Nephron (organoid): ENCODE data around the gene VPS37C.

Source experiments
- H3K27ac Mint-ChIP-seq, 3 experiments: 2 replicates each; pipeline ENCODE4 v1.8.0; 2020; ENCODE audit warnings: mixed read lengths in 3 of 3, mild to moderate bottlenecking in 2 of 3, moderate library complexity in 1 of 3
- H3K27me3 Mint-ChIP-seq: 2 replicates; pipeline ENCODE4 v1.8.0; 2021; ENCODE audit warnings: low read depth, mild to moderate bottlenecking, moderate library complexity, mixed read lengths
- H3K36me3 Mint-ChIP-seq: 2 replicates; pipeline ENCODE4 v1.8.0; 2020; ENCODE audit warnings: low read depth, mixed read lengths
- H3K4me1 Mint-ChIP-seq: 2 replicates; pipeline ENCODE4 v1.8.0; 2020; ENCODE audit warnings: mixed read lengths
- H3K4me3 Mint-ChIP-seq, 3 experiments: 2 replicates each; pipeline ENCODE4 v1.8.0; 2020; ENCODE audit warnings: mild to moderate bottlenecking in 3 of 3, mixed read lengths in 3 of 3, moderate library complexity in 2 of 3
- H3K9me3 Mint-ChIP-seq: 2 replicates; pipeline ENCODE4 v1.8.0; 2020; ENCODE audit warnings: mixed read lengths
- CTCF ChIP-seq, 3 experiments: fragments of 200-600 bp; sonication (generic); IDR thresholded peaks; one replicate each; pipeline ENCODE4 v1.5.0; 2021; ENCODE audit warnings: antibody characterized with exemption in 3 of 3; ENCODE audit not compliant: unreplicated experiment in 3 of 3

VPS37C gene

GRCh38 chr11:61107888-61108287, 53.3 kb downstream of the VPS37C start:
- H3K4me1 Mint-ChIP-seq: peaks cover 26% of the 10 kb centered on the region
- no peaks in the 10 kb centered on the region for H3K36me3 Mint-ChIP-seq
- H3K4me3 Mint-ChIP-seq: no peak overlapping the region
- no peak overlapping the region for H3K27ac Mint-ChIP-seq
- no peaks in the 10 kb centered on the region for H3K9me3 Mint-ChIP-seq
- no peaks in the 10 kb centered on the region for H3K27me3 Mint-ChIP-seq
- no peak for TF ChIP-seq CTCF (IDR thresholded peaks at IDR 0.05; ENCODE audit: unreplicated experiment in 3 of 3)

- Mint-ChIP-seq H3K4me1 (peaks cover 25% of the 10 kb centered on the region), H3K27me3 (no peaks in the 10 kb centered on the region), H3K36me3 (no peaks in the 10 kb centered on the region), H3K4me3 (no peak overlapping the region), H3K27ac (no peak overlapping the region), H3K9me3 (no peaks in the 10 kb centered on the region)
- no peak for TF ChIP-seq CTCF (IDR thresholded peaks at IDR 0.05; ENCODE audit: unreplicated experiment in 3 of 3)
Observed at GRCh38 chr11:61106894-61107470, 54.2 kb downstream of the VPS37C start.

- no peak for TF ChIP-seq CTCF (IDR thresholded peaks at IDR 0.05; ENCODE audit: unreplicated experiment in 3 of 3)
- peaks cover 25% of the 10 kb centered on the region for H3K4me1 Mint-ChIP-seq
- no peak overlapping the region for H3K27ac Mint-ChIP-seq
- no peaks in the 10 kb centered on the region for H3K9me3 Mint-ChIP-seq
- no peaks in the 10 kb centered on the region for H3K36me3 Mint-ChIP-seq
- no peak overlapping the region for H3K4me3 Mint-ChIP-seq
- no peaks in the 10 kb centered on the region for H3K27me3 Mint-ChIP-seq
Observed at GRCh38 chr11:61106296-61106695, 54.9 kb downstream of the VPS37C start.

GRCh38 chr11:61104963-61105362, 56.3 kb downstream of the VPS37C start:
- TF ChIP-seq CTCF (IDR thresholded peaks at IDR 0.05; ENCODE audit: unreplicated experiment in 3 of 3): no peak
- Mint-ChIP-seq H3K9me3 (no peaks in the 10 kb centered on the region), H3K36me3 (no peaks in the 10 kb centered on the region), H3K4me1 (peaks cover 15% of the 10 kb centered on the region), H3K27me3 (no peaks in the 10 kb centered on the region), H3K27ac (no peak overlapping the region), H3K4me3 (no peak overlapping the region)

GRCh38 chr11:61103851-61104423, 57.3 kb downstream of the VPS37C start:
- H3K9me3 Mint-ChIP-seq: no peaks in the 10 kb centered on the region
- no peak overlapping the region for H3K4me3 Mint-ChIP-seq
- H3K27me3 Mint-ChIP-seq: no peaks in the 10 kb centered on the region
- H3K4me1 Mint-ChIP-seq: peaks cover 5% of the 10 kb centered on the region
- H3K36me3 Mint-ChIP-seq: no peaks in the 10 kb centered on the region
- no peak for TF ChIP-seq CTCF (IDR thresholded peaks at IDR 0.05; ENCODE audit: unreplicated experiment in 3 of 3)
- no peak overlapping the region for H3K27ac Mint-ChIP-seq
